ENCODE results near the gene MEIOC.

Gene MEIOC

DNA sequence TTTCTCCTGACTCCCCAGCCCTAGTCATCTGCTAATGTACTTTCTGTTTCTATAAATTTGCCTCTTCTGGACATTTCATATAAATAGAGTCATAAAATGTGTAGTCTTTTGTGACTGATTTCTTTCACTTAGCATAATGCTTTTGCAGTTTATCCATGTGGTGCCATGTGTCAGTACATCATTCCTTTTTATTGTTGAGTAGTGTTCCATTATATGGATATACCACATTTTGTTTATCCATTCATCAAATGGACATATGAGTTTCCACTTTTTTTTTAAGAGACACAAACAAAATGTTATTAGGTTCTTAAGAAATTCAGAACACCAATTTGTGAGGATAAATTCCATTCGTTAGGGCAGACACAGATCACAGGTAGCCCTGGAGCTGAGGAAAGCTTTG lies 63.2 kb downstream of the MEIOC start:
- no peak for DNase-seq

GRCh38 chr17:44722254-44722653 lies 66.0 kb downstream of the MEIOC start:
- no peak for DNase-seq

All from NCI-H1092 (cell line).